Natural killer cell (primary cell): Measurements from ENCODE around the gene CDKN2B-AS1. TPM values are rescaled to one million over a fixed set of nuclear protein-coding genes. Genes with fewer than 3 reads are reported as not detected.

Source experiments
- ATAC-seq, 3 donors: fragments of 150-1000 bp in 2 of 3; fragments of 200-7000 bp in 1 of 3; cut with Tn5 transposase; 1 replicate in 1 of 3; 2 replicates in 2 of 3; pipeline ENCODE4 v1.10.0; 2021; ENCODE audit warnings: mild to moderate bottlenecking in 2 of 3, moderate library complexity in 2 of 3
- DNase-seq, 2 donors: peaks; one replicate each; pipeline versions ENCODE4 v3.0.0 to v3.0.0-alpha.2; 2013 to 2021; ENCODE audit warnings: mixed read lengths in 1 of 2
- H3K27ac ChIP-seq: one replicate; pipeline ENCODE4 v1.5.1; 2013; ENCODE audit warnings: mild to moderate bottlenecking, low read length
- H3K27me3 ChIP-seq: one replicate; pipeline ENCODE4 v1.6.1; 2013; ENCODE audit warnings: low read length; ENCODE audit not compliant: control insufficient read depth, insufficient read depth
- H3K36me3 ChIP-seq: one replicate; pipeline ENCODE4 v1.6.1; 2013; ENCODE audit warnings: low read length; ENCODE audit not compliant: control insufficient read depth, insufficient read depth
- H3K4me1 ChIP-seq: one replicate; pipeline ENCODE4 v1.6.1; 2013; ENCODE audit warnings: low read length; ENCODE audit not compliant: control insufficient read depth, insufficient read depth
- H3K4me3 ChIP-seq: one replicate; pipeline ENCODE4 v1.5.1; 2013; ENCODE audit warnings: low read length
- H3K9me3 ChIP-seq: one replicate; pipeline ENCODE4 v1.6.1; 2013; ENCODE audit warnings: low read length; ENCODE audit not compliant: control insufficient read depth, insufficient read depth
- H3K27ac Mint-ChIP-seq, 2 donors: one replicate each; pipeline ENCODE4 v1.8.0; 2022; ENCODE audit warnings: mild to moderate bottlenecking in 2 of 2, mixed read lengths in 2 of 2, moderate library complexity in 1 of 2
- H3K27me3 Mint-ChIP-seq, 2 donors: one replicate each; pipeline ENCODE4 v1.8.0; 2022; ENCODE audit warnings: low read depth in 2 of 2, mixed read lengths in 2 of 2
- H3K36me3 Mint-ChIP-seq: one replicate; pipeline ENCODE4 v1.8.0; 2022; ENCODE audit warnings: mixed read lengths
- H3K4me1 Mint-ChIP-seq, 2 donors: one replicate each; pipeline ENCODE4 v1.8.0; 2022; ENCODE audit warnings: mixed read lengths in 2 of 2
- H3K4me3 Mint-ChIP-seq: one replicate; pipeline ENCODE4 v1.8.0; 2022; ENCODE audit warnings: mild to moderate bottlenecking, moderate library complexity, mixed read lengths
- H3K9me3 Mint-ChIP-seq, 2 donors: one replicate each; pipeline ENCODE4 v1.8.0; 2022; ENCODE audit warnings: mixed read lengths in 2 of 2
- WGBS: methylation state at CpG from one replicate; pipeline ENCODE4 v1.1.7; 2013; ENCODE audit warnings: missing lambda C conversion rate; ENCODE audit not compliant: insufficient coverage; 5-methylcytosine and 5-hydroxymethylcytosine counted together
- intact Hi-C: fragments of 100-400 bp; cut with micrococcal nuclease; formaldehyde crosslinking; loops from one replicate; pipeline ENCODE4 v1.14.2; 2022
- total RNA-seq, 4 donors: library from RNA; stranded (reverse); fragments of 120-200 nt in 1 of 4; gene quantifications; one replicate each; pipeline versions ENCODE4 v1.2.3 to v1.2.4, GENCODE V29; 2013 to 2022
- TF ChIP-seq, protein P1 (sequence below): fragments of 200-600 bp; IDR thresholded peaks from one replicate; pipeline ENCODE4 v1.8.0; 2022; ENCODE audit warnings: antibody characterized with exemption

The CDKN2B-AS1 gene
- total RNA-seq, 3 donors from 2014 or later (not counting 1 experiment from before 2014, with no cell fraction given), result 2.6 to 4.3 (median 3.1) TPM

DNA sequence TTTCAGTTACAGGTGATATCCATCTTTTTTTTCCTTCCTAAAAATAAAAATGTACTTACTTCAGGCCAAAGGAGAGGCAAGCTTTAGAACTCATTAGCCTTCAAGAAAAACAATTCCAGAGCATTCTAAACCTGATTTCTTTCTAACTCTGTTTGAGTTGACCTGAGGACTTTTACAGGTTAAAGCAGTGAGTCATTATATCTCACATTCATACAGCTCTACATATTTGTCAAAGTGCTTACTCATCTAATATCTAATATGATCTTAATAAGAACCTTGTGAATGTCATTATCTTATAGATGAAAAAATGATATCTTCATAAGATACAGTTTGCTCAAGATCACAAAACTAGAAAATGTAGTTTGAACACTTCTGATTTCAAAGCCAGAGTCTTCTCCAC, 163.7 kb downstream of the CDKN2B-AS1 start:
- intact Hi-C loops, result no loop called here
- H3K4me3 Mint-ChIP-seq, result no peak overlapping the region
- H3K9me3 ChIP-seq, result no peaks in the 10 kb centered on the region
- no peaks in the 10 kb centered on the region for H3K36me3 Mint-ChIP-seq
- H3K9me3 Mint-ChIP-seq, result no peaks in the 10 kb centered on the region
- H3K27ac Mint-ChIP-seq, result no peak overlapping the region
- peaks cover 0 to 2% of the 10 kb centered on the region in 2 donors for H3K27me3 Mint-ChIP-seq
- no peak overlapping the region for H3K4me3 ChIP-seq
- TF ChIP-seq, protein P1, sequence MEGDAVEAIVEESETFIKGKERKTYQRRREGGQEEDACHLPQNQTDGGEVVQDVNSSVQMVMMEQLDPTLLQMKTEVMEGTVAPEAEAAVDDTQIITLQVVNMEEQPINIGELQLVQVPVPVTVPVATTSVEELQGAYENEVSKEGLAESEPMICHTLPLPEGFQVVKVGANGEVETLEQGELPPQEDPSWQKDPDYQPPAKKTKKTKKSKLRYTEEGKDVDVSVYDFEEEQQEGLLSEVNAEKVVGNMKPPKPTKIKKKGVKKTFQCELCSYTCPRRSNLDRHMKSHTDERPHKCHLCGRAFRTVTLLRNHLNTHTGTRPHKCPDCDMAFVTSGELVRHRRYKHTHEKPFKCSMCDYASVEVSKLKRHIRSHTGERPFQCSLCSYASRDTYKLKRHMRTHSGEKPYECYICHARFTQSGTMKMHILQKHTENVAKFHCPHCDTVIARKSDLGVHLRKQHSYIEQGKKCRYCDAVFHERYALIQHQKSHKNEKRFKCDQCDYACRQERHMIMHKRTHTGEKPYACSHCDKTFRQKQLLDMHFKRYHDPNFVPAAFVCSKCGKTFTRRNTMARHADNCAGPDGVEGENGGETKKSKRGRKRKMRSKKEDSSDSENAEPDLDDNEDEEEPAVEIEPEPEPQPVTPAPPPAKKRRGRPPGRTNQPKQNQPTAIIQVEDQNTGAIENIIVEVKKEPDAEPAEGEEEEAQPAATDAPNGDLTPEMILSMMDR, result no peak
- DNase-seq (no peak), ATAC-seq (no peak)
- no peaks in the 10 kb centered on the region for H3K4me1 ChIP-seq
- H3K27me3 ChIP-seq, result no peaks in the 10 kb centered on the region
- no peaks in the 10 kb centered on the region for H3K36me3 ChIP-seq
- H3K27ac ChIP-seq, result no peak overlapping the region
- no peaks in the 10 kb centered on the region for H3K4me1 Mint-ChIP-seq

DNA sequence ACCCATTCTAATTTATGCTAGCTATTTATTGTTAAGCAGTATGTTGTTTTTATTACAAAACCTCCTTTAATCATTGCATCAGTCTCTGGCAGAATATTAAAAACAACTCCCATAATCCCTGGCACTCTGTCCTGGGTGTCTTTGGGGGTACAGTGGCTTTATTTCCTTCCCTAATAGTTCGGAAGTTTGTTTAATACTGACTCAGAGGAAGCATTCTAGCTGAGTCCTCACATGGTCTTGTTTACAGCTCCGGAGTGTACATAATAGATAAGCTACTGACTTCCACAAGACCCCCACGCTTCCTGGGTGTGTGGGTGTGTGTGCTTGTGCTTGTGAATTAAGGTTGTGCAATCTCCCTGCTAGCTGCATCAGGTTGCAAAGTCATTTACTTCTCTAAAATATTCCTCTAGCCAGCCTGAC, 164.3 kb downstream of the CDKN2B-AS1 start:
- Mint-ChIP-seq H3K27ac (no peak overlapping the region), H3K4me1 (no peaks in the 10 kb centered on the region), H3K4me3 (no peak overlapping the region), H3K27me3 (peaks cover 0 to 2% of the 10 kb centered on the region in 2 donors), H3K9me3 (no peaks in the 10 kb centered on the region), H3K36me3 (no peaks in the 10 kb centered on the region)
- H3K4me3 ChIP-seq, result no peak overlapping the region
- no peaks in the 10 kb centered on the region for H3K9me3 ChIP-seq
- no peak for DNase-seq
- no peaks in the 10 kb centered on the region for H3K36me3 ChIP-seq
- no peaks in the 10 kb centered on the region for H3K27me3 ChIP-seq
- ATAC-seq, result no peak
- no peak overlapping the region for H3K27ac ChIP-seq
- intact Hi-C loops, result no loop called here
- 21% methylated on average over 2 of the region's 3 CpGs for WGBS
- TF ChIP-seq, protein P1, result no peak
- H3K4me1 ChIP-seq, result no peaks in the 10 kb centered on the region

DNA sequence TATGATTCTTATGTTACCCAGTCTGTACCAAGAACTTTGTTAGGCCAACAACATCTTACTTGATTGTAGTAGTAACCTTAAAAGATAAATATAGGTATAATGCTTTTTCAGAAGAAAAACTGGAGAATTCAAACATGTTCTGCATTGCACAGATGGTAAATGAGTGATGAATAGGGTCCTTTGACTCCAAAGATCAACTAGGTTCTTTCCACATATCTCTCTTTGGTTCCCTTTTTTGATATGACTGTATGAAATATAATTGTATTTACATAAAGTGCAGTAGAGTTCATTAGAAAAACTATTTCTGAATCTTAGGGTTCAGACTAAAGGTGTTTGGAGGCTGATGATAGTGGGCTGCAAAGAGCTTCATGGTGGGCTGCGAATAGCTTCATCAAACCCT, 165.0 kb downstream of the CDKN2B-AS1 start:
- no peak for ATAC-seq
- DNase-seq, result no peak
- intact Hi-C loops, result no loop called here
- Mint-ChIP-seq H3K4me3 (no peak overlapping the region), H3K27me3 (peaks cover 0 to 2% of the 10 kb centered on the region in 2 donors), H3K4me1 (no peaks in the 10 kb centered on the region), H3K9me3 (no peaks in the 10 kb centered on the region), H3K36me3 (no peaks in the 10 kb centered on the region), H3K27ac (no peak overlapping the region)
- Histone ChIP-seq H3K4me3 (no peak overlapping the region), H3K27me3 (no peaks in the 10 kb centered on the region), H3K36me3 (no peaks in the 10 kb centered on the region), H3K27ac (no peak overlapping the region), H3K9me3 (no peaks in the 10 kb centered on the region), H3K4me1 (no peaks in the 10 kb centered on the region)
- WGBS, result 92% methylated on average over 1 of the region's 1 CpG
- TF ChIP-seq, protein P1, result no peak

DNA sequence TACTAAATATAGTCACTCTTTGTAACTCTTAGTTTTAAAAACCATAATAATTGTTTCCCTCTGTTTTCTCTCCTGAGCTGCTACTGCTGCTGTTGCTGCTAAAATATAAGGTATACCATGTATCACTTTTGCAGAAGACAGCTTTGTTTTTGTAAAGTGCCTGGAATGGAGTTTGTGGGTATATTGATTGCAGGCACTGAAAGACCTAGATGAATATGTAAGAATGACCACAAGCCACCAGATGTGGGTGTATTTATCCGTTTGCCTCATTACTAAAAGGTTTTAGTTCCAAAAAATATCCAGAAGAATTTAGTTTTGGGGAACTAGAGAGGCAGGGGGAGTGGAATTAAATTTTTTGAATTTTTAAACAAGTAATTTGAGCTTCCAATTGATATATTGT, 165.6 kb downstream of the CDKN2B-AS1 start:
- Histone ChIP-seq H3K27me3 (no peaks in the 10 kb centered on the region), H3K36me3 (no peaks in the 10 kb centered on the region), H3K9me3 (no peaks in the 10 kb centered on the region), H3K4me3 (no peak overlapping the region), H3K27ac (no peak overlapping the region), H3K4me1 (no peaks in the 10 kb centered on the region)
- no peak overlapping the region for H3K27ac Mint-ChIP-seq
- peaks cover 0 to 2% of the 10 kb centered on the region in 2 donors for H3K27me3 Mint-ChIP-seq
- H3K4me3 Mint-ChIP-seq, result no peak overlapping the region
- no peak for DNase-seq
- H3K4me1 Mint-ChIP-seq, result no peaks in the 10 kb centered on the region
- intact Hi-C loops, result no loop called here
- no peaks in the 10 kb centered on the region for H3K36me3 Mint-ChIP-seq
- 46% methylated on average over 1 of the region's 1 CpG for WGBS
- TF ChIP-seq, protein P1, result no peak
- no peaks in the 10 kb centered on the region for H3K9me3 Mint-ChIP-seq
- no peak for ATAC-seq
